ENCODE measurements around the gene MOB2. TPM values are rescaled to one million over a fixed set of nuclear protein-coding genes. Genes with fewer than 3 reads are reported as not detected.

The MOB2 gene
- total and polyA plus RNA-seq, 8 donors, result 13.7 to 30.4 (median 18.2) TPM

DNA sequence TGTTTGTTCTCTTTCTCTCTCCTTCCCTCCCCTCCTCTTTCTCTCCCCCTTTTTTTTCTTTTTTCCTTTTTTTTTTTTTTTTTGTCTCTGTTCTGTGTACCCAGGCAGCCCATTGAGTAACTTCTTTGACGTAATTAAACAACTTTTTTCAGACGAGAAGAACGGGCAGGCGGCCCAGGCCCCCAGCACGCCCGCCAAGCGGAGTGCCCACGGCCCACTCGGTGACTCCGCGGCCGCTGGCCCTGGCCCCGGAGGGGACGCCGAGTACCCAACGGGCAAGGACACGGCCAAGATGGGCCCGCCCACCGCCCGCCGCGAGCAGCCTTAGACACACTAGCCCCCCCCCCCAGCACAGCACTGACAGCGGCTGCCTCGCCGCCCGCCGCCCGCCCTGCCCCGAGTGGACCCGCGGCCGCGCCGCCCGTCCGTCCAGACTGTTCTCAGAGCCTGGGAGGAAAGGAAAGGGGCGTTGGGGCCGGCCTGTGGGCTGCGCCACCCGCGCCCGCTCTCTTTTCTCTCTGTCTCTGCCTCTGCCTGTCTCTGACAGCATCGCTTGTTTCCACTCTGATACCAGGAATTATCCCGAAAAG lies 26.1 kb downstream of the MOB2 start:
- no peak for DNase-seq
- intact Hi-C loops (cut with DNase I), result no loop called here

DNA sequence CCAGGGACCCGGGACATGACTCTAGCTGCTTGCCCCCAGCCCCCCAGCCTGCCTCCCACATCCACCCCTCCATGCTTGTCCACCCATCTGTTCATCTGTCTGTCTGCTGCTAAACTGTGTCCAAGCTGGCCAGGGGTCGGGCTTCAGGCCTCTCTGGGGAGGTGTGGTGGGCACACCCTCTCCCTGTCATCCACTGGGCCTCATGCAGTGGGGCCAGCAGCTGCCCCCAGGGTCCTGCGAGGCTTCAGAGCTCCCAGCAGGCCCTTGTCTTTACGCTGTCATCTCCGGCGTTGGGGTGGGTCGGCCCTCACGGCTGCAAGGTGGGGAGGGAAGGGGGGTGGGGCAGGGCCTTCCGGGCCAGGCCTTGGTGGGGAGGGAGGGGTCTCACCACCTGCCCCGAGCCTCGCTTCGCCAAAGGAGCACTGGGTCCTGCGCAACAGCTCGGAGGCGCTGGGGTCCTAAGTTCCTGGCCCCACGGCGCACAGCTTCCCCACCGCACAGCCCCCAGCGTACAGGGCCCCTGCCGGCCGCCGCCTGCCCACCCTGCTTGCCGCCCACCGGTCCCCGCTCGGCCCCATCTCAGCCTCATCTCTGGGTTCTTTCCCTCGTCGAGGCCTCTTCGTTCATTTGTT lies 26.7 kb downstream of the MOB2 start:
- H3K4me3 ChIP-seq, result no peak overlapping the region
- DNase-seq, result no peak
- TF ChIP-seq, protein P1, sequence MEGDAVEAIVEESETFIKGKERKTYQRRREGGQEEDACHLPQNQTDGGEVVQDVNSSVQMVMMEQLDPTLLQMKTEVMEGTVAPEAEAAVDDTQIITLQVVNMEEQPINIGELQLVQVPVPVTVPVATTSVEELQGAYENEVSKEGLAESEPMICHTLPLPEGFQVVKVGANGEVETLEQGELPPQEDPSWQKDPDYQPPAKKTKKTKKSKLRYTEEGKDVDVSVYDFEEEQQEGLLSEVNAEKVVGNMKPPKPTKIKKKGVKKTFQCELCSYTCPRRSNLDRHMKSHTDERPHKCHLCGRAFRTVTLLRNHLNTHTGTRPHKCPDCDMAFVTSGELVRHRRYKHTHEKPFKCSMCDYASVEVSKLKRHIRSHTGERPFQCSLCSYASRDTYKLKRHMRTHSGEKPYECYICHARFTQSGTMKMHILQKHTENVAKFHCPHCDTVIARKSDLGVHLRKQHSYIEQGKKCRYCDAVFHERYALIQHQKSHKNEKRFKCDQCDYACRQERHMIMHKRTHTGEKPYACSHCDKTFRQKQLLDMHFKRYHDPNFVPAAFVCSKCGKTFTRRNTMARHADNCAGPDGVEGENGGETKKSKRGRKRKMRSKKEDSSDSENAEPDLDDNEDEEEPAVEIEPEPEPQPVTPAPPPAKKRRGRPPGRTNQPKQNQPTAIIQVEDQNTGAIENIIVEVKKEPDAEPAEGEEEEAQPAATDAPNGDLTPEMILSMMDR (IDR thresholded peaks at IDR 0.05), result no peak
- no peaks in the 10 kb centered on the region for H3K4me1 ChIP-seq
- H3K27me3 ChIP-seq, result no peaks in the 10 kb centered on the region
- intact Hi-C loops (cut with DNase I), result no loop called here
- H3K27ac ChIP-seq, result no peak overlapping the region
- ATAC-seq, result no peak
- peaks cover 0 to 10% (median 0%) of the 10 kb centered on the region in 3 donors for H3K36me3 ChIP-seq
- WGBS, 2 donors, result 81 to 82% methylated on average over 28 to 29 of the region's 29 CpGs
- H3K9me3 ChIP-seq, result no peaks in the 10 kb centered on the region
- FAIRE-seq, result no peak

More for the DNA sequence above, 26.1 kb downstream of the MOB2 start:
- Histone ChIP-seq H3K36me3 (peaks cover 0 to 10% (median 0%) of the 10 kb centered on the region in 3 donors), H3K9me3 (no peaks in the 10 kb centered on the region), H3K4me1 (no peaks in the 10 kb centered on the region), H3K4me3 (no peak overlapping the region), H3K27me3 (no peaks in the 10 kb centered on the region), H3K27ac (no peak overlapping the region)
- TF ChIP-seq, protein P1 (IDR thresholded peaks at IDR 0.05), result no peak
- ATAC-seq (no peak), FAIRE-seq (no peak)
- WGBS, 2 donors, result 80 to 81% methylated on average over 23 to 44 of the region's 44 CpGs

DNA sequence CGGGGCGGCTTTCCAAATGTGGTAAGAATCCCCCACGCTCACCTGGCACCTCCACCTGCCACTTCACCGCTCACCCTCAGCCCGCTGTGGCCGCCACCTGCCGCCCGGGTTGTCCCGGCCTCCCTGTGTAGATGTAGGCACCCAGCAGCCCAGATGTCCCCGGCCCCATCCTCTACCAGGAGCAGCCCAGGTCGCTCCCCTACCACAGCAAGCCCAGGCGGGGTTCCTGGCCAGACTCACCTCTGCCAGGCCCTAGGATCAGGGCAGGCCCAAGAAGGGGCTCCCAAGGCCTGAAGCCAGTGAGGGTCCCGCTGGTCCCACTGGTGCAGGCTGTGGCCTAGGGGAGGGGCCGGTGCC lies 27.4 kb downstream of the MOB2 start:
- Histone ChIP-seq H3K27me3 (no peaks in the 10 kb centered on the region), H3K4me3 (no peak overlapping the region), H3K36me3 (peaks cover 0 to 10% (median 0%) of the 10 kb centered on the region in 3 donors), H3K4me1 (no peaks in the 10 kb centered on the region), H3K9me3 (no peaks in the 10 kb centered on the region), H3K27ac (no peak overlapping the region)
- intact Hi-C loops (cut with DNase I), result no loop called here
- TF ChIP-seq, protein P1 (IDR thresholded peaks at IDR 0.05), result no peak
- ATAC-seq, result peak in 3 of 4 donors; percentile 1 to 4 (median 2)
- WGBS, 2 donors, result 73 to 84% methylated on average over 14 of the region's 14 CpGs
- FAIRE-seq, result no peak
- DNase-seq, result no peak

DNA sequence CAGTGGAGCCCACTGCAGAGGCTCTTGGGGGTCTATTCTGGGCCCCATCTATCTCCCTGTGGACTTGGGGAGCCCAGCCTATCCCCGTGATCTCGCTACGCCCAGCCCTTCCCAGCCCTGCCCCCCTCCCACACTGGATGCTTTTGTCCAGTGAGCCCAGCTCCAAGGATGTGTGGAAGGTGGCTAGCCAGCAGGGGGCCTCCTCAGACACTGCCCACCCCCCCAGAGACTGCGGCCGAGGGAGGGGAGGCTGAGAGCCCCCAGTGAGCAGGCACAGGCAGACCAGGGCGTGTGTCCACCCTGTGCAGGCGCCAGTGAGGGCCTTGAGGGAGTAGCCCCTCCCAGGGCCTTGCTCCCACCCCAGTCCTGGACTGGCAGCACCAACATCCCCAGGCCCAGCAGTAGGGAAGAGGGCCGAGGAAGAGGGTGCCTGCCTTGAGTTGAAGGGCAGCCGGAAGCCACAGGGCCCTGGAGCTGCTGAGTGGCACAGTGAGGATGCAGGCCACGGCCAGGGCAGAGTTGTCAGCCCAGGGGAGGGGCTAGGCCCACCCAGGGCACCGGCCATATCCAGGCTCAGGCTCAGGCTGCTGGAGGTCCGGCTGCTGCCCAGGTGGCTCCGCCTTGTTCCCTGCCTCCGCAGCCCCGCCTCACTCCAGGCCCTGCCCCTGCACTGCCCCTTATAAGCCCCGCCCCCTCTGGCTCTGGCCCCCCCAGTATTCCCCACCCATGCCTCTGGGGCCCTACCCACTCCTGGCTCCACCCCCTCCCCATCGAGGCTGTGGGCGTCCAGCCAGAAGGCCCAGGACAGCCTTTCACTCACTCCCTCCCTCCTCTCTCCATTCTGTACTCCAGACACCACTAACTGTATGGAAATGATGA lies 28.0 kb downstream of the MOB2 start:
- intact Hi-C loops (cut with DNase I), result no loop called here
- peak in 1 of 6 donors; percentile 45 for DNase-seq
- H3K27ac ChIP-seq, result no peak overlapping the region

More for the DNA sequence above, 28.0 kb downstream of the MOB2 start:
- TF ChIP-seq, protein P1 (IDR thresholded peaks at IDR 0.05), result no peak
- WGBS, 2 donors, result 61 to 66% methylated on average over 18 of the region's 18 CpGs
- H3K27me3 ChIP-seq, result no peaks in the 10 kb centered on the region
- no peaks in the 10 kb centered on the region for H3K4me1 ChIP-seq
- ATAC-seq (peak; percentile 22 to 51 (median 40)), FAIRE-seq (no peak)
- no peaks in the 10 kb centered on the region for H3K9me3 ChIP-seq
- H3K36me3 ChIP-seq, result peaks cover 0 to 10% (median 0%) of the 10 kb centered on the region in 3 donors
- H3K4me3 ChIP-seq, result no peak overlapping the region

All from pancreas (tissue), 10 donors.